Right atrium auricular region (tissue), 2 donors: Measurements from ENCODE around the gene MYO5C. TPM values are rescaled to one million over a fixed set of nuclear protein-coding genes. Genes with fewer than 3 reads are reported as not detected.

Experiments
- DNase-seq: peaks from one replicate; pipeline ENCODE4 v3.0.0-alpha.2; 2019; ENCODE audit warnings: low spot score
- H3K27ac ChIP-seq, 2 donors: fragments of 200-600 bp; sonication (generic); 1 replicate in 1 of 2; 2 replicates in 1 of 2; pipeline ENCODE4 v1.5.1; 2016 to 2019
- H3K27me3 ChIP-seq, 2 donors: fragments of 200-600 bp; sonication (generic); one replicate each; pipeline versions ENCODE4 v1.5.1 to v1.6.0; 2017 to 2019
- H3K36me3 ChIP-seq: fragments of 200-600 bp; sonication (generic); one replicate; pipeline ENCODE4 v1.5.1; 2016
- H3K4me1 ChIP-seq, 2 donors: fragments of 200-600 bp; sonication (generic); one replicate each; pipeline versions ENCODE4 v1.5.1 to v1.6.0; 2017 to 2019
- H3K4me3 ChIP-seq, 2 donors: fragments of 200-600 bp; sonication (generic); 1 replicate in 1 of 2; 2 replicates in 1 of 2; pipeline ENCODE4 v1.5.1; 2017 to 2019; ENCODE audit warnings: mild to moderate bottlenecking in 1 of 2, moderate library complexity in 1 of 2
- H3K9me3 ChIP-seq, 2 donors: fragments of 200-600 bp; sonication (generic); one replicate each; pipeline ENCODE4 v1.5.1; 2019
- microRNA counts, 2 donors: library from miRNA; unstranded; fragments of <30 nt; microRNA quantifications; one replicate each; lab custom pipeline; 2016 to 2017
- microRNA-seq, 2 donors: library from miRNA; unstranded; fragments of <30 nt; microRNA quantifications; one replicate each; pipeline ENCODE4, GENCODE V29; 2016 to 2017; ENCODE audit warnings: borderline number of aligned reads in 2 of 2, borderline replicate concordance in 1 of 2
- total RNA-seq, 2 donors: library from RNA; depleted of rRNA; stranded (reverse); fragments of >200 nt; gene quantifications; one replicate each; pipeline ENCODE4 v1.1.0, GENCODE V29; 2016
- TF ChIP-seq, protein P1 (sequence below), 2 donors: fragments of 200-600 bp; sonication (generic); IDR thresholded peaks; one replicate each; pipeline ENCODE4 v1.5.1; 2019; ENCODE audit warnings: antibody characterized with exemption in 2 of 2

Gene MYO5C
- total RNA-seq, 2 donors from 2014 or later, result 2.0 to 5.3 TPM

DNA sequence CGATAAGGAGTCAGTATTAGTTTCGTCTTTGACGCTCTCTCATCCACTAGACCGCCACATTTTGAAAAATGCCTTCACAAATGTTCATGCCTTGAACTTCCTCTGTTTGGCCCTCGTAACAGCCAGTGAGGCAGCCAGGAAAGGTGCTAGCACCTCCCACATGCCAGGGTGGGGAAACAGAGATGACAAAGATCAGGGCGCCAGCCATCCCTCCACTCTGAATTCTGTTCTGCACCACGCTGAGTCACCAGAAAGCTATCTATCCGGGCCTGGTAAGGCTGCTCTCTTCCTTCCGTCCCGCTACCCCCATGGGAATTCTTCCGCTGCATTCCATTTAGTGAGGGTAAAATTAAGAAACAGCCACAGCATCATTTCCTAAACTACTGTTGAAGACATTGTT is 151.7 kb downstream of the MYO5C start:
- Histone ChIP-seq H3K36me3 (peaks cover 27% of the 10 kb centered on the region), H3K27ac (no peak overlapping the region), H3K9me3 (no peaks in the 10 kb centered on the region), H3K4me1 (no peaks in the 10 kb centered on the region), H3K4me3 (no peak overlapping the region), H3K27me3 (no peaks in the 10 kb centered on the region)
- TF ChIP-seq, protein P1, sequence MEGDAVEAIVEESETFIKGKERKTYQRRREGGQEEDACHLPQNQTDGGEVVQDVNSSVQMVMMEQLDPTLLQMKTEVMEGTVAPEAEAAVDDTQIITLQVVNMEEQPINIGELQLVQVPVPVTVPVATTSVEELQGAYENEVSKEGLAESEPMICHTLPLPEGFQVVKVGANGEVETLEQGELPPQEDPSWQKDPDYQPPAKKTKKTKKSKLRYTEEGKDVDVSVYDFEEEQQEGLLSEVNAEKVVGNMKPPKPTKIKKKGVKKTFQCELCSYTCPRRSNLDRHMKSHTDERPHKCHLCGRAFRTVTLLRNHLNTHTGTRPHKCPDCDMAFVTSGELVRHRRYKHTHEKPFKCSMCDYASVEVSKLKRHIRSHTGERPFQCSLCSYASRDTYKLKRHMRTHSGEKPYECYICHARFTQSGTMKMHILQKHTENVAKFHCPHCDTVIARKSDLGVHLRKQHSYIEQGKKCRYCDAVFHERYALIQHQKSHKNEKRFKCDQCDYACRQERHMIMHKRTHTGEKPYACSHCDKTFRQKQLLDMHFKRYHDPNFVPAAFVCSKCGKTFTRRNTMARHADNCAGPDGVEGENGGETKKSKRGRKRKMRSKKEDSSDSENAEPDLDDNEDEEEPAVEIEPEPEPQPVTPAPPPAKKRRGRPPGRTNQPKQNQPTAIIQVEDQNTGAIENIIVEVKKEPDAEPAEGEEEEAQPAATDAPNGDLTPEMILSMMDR (IDR thresholded peaks at IDR 0.05), result no peak
- DNase-seq, result no peak

MicroRNAs within 50 kb of the gene (microRNA counts, 767-probe panel; counts per million panel counts)
- 0 to 31.0 counts per million in 2 donors for microRNA hsa-miR-1266 (lab: Ali Mortazavi, UCI)

Small RNA genes within 50 kb of the gene (microRNA-seq; reads per million reads assigned to microRNA genes)
- gene MIR1266, result 0.71 to 1.4 reads per million in 2 donors

Other genes with a start within 250 kb of the MYO5C start
- gene BCL2L10, start 183.0 kb downstream of the MYO5C start, total RNA-seq, result under 1 TPM in 1 of 2 donors, not detected in 1; 0.37 TPM
- gene GNB5, start 104.4 kb downstream of the MYO5C start, total RNA-seq, result 10 to 100 TPM; 30.1 to 38.5 TPM
- gene MYO5A, start 233.1 kb upstream of the MYO5C start, total RNA-seq, result 10 to 100 TPM; 12.3 to 21.5 TPM